GM12872 (cell line): ENCODE measurements around the gene ATP2B2.

ENCODE experiments used
- TF ChIP-seq, protein P1 (sequence below): IDR thresholded peaks from 3 replicates; pipeline ENCODE4 v1.5.1; 2011; ENCODE audit warnings: low read depth, mild to moderate bottlenecking, low read length, moderate library complexity; ENCODE audit not compliant: insufficient read depth

Gene ATP2B2

GRCh38 chr3:10502185-10502880 is 3.1 kb downstream of the ATP2B2 start:
- TF ChIP-seq, protein P1, sequence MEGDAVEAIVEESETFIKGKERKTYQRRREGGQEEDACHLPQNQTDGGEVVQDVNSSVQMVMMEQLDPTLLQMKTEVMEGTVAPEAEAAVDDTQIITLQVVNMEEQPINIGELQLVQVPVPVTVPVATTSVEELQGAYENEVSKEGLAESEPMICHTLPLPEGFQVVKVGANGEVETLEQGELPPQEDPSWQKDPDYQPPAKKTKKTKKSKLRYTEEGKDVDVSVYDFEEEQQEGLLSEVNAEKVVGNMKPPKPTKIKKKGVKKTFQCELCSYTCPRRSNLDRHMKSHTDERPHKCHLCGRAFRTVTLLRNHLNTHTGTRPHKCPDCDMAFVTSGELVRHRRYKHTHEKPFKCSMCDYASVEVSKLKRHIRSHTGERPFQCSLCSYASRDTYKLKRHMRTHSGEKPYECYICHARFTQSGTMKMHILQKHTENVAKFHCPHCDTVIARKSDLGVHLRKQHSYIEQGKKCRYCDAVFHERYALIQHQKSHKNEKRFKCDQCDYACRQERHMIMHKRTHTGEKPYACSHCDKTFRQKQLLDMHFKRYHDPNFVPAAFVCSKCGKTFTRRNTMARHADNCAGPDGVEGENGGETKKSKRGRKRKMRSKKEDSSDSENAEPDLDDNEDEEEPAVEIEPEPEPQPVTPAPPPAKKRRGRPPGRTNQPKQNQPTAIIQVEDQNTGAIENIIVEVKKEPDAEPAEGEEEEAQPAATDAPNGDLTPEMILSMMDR, result no peak

- TF ChIP-seq, protein P1, result no peak
Measured at GRCh38 chr3:10501664-10502052, 3.7 kb downstream of the ATP2B2 start.

- TF ChIP-seq, protein P1, result no peak
Measured at GRCh38 chr3:10500717-10501663, 4.4 kb downstream of the ATP2B2 start.

DNA sequence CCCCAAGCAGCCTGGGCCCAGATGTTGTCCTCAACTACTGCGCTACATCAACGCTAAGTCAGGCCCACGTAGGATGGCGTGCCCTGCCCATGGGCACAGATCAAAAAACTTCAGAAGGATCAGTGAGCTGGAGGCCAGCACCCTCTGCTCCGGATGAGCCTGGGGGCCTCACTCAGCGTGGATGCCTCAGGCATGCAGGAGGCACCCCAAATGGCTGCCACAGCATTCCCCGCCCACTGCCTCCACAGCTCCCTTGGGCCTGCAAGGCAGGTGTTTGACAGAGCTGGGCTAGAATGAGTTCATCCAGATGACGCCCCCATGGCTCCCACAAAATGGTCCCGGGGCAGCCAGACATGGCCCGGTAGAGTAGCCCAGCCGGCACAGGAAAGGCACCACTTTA is 7.1 kb downstream of the ATP2B2 start:
- TF ChIP-seq, protein P1, result no peak

DNA sequence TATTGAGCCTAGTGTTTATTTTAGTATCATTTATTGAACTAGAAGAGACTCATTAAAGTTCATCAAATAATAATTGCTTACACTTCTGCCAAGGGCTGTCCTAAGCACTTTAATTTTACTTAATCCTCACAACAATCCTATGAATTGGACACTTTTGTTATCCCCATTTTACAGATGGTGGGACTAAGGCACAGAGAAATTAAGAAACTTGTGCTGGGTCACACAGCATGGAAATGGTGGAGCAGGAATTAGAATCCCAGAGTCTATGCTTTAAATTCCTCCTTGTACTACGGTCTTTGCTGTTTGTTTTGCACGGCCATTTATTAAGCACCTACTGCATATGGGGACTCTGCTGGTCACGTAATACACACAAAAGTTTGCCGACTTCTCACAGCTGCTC is 7.9 kb downstream of the ATP2B2 start:
- TF ChIP-seq, protein P1, result no peak

DNA sequence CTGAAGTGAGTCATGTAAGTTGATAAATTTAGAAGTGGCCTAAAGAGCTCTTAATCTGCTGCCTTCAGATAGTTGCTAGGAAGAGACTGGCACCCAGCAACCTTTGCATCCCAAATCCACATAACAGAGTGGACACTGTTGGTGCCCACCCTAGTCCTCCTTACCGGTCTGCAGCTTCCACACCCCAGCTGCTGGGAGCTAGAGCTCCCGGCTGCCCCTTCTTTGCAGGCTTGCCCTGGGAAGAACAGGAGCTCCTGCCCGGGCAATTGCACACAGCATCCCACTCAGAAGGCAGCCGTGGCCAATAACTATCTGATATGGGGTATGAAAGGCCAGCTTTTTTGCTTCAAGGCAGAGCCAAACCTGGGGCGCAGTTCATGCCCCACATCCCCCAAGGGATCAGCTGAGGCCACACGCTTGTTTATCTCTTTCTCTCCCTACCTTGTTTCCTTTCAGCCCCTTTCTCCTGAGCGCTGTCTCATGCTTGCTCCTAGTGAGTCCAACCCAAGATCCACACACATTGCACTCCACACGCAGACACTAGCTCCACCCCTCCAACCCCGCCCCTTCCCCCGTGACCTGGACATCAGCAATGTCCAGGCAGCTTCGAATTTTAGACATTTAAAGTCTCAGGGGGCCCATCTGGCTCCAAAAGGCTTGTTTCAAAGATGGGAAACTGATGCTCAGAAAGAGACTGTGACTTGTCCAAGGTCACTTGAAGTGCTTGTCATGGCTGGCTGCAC is 9.1 kb downstream of the ATP2B2 start:
- TF ChIP-seq, protein P1, result no peak

DNA sequence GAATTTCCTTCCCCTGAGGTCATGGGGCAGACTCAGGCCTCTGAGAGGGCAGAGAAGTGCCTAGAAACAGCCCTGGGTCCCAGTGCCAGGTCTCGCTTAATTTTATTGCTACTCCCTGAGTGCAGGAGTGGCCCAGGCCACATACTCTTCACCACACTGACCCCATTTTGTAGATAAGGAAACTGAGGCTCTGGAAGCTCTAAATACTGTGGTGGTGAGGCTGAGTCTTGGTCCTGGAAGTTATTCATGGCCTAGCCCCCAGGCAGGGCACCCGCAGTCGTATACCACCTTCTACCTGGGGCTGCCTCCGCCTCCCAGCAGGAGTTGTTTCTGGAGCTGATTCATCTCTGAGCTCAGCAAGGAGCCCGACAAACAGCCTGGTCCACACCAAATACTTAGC is 9.8 kb downstream of the ATP2B2 start:
- TF ChIP-seq, protein P1, result no peak
